Natural killer cell (primary cell): ENCODE data around the gene CEP170. TPM values are rescaled to one million over a fixed set of nuclear protein-coding genes. Genes with fewer than 3 reads are reported as not detected.

Experiments
- ATAC-seq, 3 donors: fragments of 150-1000 bp in 2 of 3; fragments of 200-7000 bp in 1 of 3; cut with Tn5 transposase; 1 replicate in 1 of 3; 2 replicates in 2 of 3; pipeline ENCODE4 v1.10.0; 2021; ENCODE audit warnings: mild to moderate bottlenecking in 2 of 3, moderate library complexity in 2 of 3
- DNase-seq, 2 donors: peaks; one replicate each; pipeline versions ENCODE4 v3.0.0 to v3.0.0-alpha.2; 2013 to 2021; ENCODE audit warnings: mixed read lengths in 1 of 2
- H3K27ac ChIP-seq: one replicate; pipeline ENCODE4 v1.5.1; 2013; ENCODE audit warnings: mild to moderate bottlenecking, low read length
- H3K27me3 ChIP-seq: one replicate; pipeline ENCODE4 v1.6.1; 2013; ENCODE audit warnings: low read length; ENCODE audit not compliant: control insufficient read depth, insufficient read depth
- H3K36me3 ChIP-seq: one replicate; pipeline ENCODE4 v1.6.1; 2013; ENCODE audit warnings: low read length; ENCODE audit not compliant: control insufficient read depth, insufficient read depth
- H3K4me1 ChIP-seq: one replicate; pipeline ENCODE4 v1.6.1; 2013; ENCODE audit warnings: low read length; ENCODE audit not compliant: control insufficient read depth, insufficient read depth
- H3K4me3 ChIP-seq: one replicate; pipeline ENCODE4 v1.5.1; 2013; ENCODE audit warnings: low read length
- H3K9me3 ChIP-seq: one replicate; pipeline ENCODE4 v1.6.1; 2013; ENCODE audit warnings: low read length; ENCODE audit not compliant: control insufficient read depth, insufficient read depth
- H3K27ac Mint-ChIP-seq, 2 donors: one replicate each; pipeline ENCODE4 v1.8.0; 2022; ENCODE audit warnings: mild to moderate bottlenecking in 2 of 2, mixed read lengths in 2 of 2, moderate library complexity in 1 of 2
- H3K27me3 Mint-ChIP-seq, 2 donors: one replicate each; pipeline ENCODE4 v1.8.0; 2022; ENCODE audit warnings: low read depth in 2 of 2, mixed read lengths in 2 of 2
- H3K36me3 Mint-ChIP-seq: one replicate; pipeline ENCODE4 v1.8.0; 2022; ENCODE audit warnings: mixed read lengths
- H3K4me1 Mint-ChIP-seq, 2 donors: one replicate each; pipeline ENCODE4 v1.8.0; 2022; ENCODE audit warnings: mixed read lengths in 2 of 2
- H3K4me3 Mint-ChIP-seq: one replicate; pipeline ENCODE4 v1.8.0; 2022; ENCODE audit warnings: mild to moderate bottlenecking, moderate library complexity, mixed read lengths
- H3K9me3 Mint-ChIP-seq, 2 donors: one replicate each; pipeline ENCODE4 v1.8.0; 2022; ENCODE audit warnings: mixed read lengths in 2 of 2
- WGBS: methylation state at CpG from one replicate; pipeline ENCODE4 v1.1.7; 2013; ENCODE audit warnings: missing lambda C conversion rate; ENCODE audit not compliant: insufficient coverage; 5-methylcytosine and 5-hydroxymethylcytosine counted together
- intact Hi-C: fragments of 100-400 bp; cut with micrococcal nuclease; formaldehyde crosslinking; loops from one replicate; pipeline ENCODE4 v1.14.2; 2022
- total RNA-seq, 4 donors: library from RNA; stranded (reverse); fragments of 120-200 nt in 1 of 4; gene quantifications; one replicate each; pipeline versions ENCODE4 v1.2.3 to v1.2.4, GENCODE V29; 2013 to 2022
- TF ChIP-seq, protein P1 (sequence below): fragments of 200-600 bp; IDR thresholded peaks from one replicate; pipeline ENCODE4 v1.8.0; 2022; ENCODE audit warnings: antibody characterized with exemption

Gene CEP170
- total RNA-seq, 3 donors from 2014 or later (not counting 1 experiment from before 2014, with no cell fraction given) = 13.5 to 22.7 (median 19.1) TPM

DNA sequence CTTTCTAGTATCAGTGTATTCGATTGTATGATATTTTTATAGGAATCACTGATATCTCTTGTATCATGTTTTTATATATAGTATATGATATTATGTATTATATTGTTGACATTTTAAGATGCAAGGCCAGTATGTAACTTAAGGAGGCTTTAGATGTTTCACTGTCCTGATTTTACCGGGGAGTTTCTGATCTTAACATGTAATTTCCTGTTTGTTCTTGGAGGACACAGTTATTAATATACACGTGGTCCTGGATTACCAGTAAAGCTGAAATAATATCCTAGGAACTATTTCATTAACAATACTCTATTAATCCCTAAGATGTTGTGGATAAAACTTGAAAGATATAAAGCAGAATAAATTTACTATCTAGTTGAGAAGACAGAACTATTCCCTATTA lies 20.2 kb upstream of the CEP170 start:
- ATAC-seq = no peak
- no peaks in the 10 kb centered on the region for H3K36me3 Mint-ChIP-seq
- H3K36me3 ChIP-seq = peaks cover 14% of the 10 kb centered on the region
- no peak overlapping the region for H3K27ac ChIP-seq
- H3K27me3 Mint-ChIP-seq = no peaks in the 10 kb centered on the region
- no peak overlapping the region for H3K4me3 Mint-ChIP-seq
- 100% methylated on average over 1 of the region's 3 CpGs for WGBS
- intact Hi-C loops = no loop called here
- no peak for DNase-seq
- H3K27me3 ChIP-seq = no peaks in the 10 kb centered on the region
- H3K4me1 Mint-ChIP-seq = no peaks in the 10 kb centered on the region
- H3K9me3 ChIP-seq = no peaks in the 10 kb centered on the region
- no peaks in the 10 kb centered on the region for H3K9me3 Mint-ChIP-seq
- H3K27ac Mint-ChIP-seq = no peak overlapping the region
- no peak overlapping the region for H3K4me3 ChIP-seq
- TF ChIP-seq, protein P1, sequence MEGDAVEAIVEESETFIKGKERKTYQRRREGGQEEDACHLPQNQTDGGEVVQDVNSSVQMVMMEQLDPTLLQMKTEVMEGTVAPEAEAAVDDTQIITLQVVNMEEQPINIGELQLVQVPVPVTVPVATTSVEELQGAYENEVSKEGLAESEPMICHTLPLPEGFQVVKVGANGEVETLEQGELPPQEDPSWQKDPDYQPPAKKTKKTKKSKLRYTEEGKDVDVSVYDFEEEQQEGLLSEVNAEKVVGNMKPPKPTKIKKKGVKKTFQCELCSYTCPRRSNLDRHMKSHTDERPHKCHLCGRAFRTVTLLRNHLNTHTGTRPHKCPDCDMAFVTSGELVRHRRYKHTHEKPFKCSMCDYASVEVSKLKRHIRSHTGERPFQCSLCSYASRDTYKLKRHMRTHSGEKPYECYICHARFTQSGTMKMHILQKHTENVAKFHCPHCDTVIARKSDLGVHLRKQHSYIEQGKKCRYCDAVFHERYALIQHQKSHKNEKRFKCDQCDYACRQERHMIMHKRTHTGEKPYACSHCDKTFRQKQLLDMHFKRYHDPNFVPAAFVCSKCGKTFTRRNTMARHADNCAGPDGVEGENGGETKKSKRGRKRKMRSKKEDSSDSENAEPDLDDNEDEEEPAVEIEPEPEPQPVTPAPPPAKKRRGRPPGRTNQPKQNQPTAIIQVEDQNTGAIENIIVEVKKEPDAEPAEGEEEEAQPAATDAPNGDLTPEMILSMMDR = no peak
- no peaks in the 10 kb centered on the region for H3K4me1 ChIP-seq

DNA sequence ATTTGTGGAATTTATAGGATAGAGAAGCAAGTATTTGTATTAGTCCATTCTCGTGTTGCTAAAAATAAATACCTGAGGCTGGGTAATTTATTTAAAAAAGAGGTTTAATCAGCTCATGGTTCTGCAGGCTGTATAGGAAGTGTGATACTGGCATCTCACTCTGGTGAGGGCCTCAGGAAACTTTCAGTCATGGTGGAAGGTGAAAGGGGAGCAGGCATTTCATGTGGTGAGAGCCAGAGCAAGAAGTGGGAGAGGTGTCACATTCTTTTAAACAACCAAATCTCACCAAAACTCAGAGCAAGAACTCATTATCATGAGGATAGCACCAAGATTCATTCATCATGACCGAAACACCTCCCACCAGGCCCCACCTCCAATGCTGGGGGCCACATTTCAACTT lies 18.9 kb upstream of the CEP170 start:
- WGBS = 100% methylated on average over 2 of the region's 2 CpGs
- TF ChIP-seq, protein P1 = no peak
- Histone ChIP-seq H3K36me3 (peaks cover 14% of the 10 kb centered on the region), H3K27me3 (no peaks in the 10 kb centered on the region), H3K9me3 (no peaks in the 10 kb centered on the region), H3K4me1 (peaks cover 6% of the 10 kb centered on the region), H3K4me3 (no peak overlapping the region), H3K27ac (no peak overlapping the region)
- Mint-ChIP-seq H3K9me3 (no peaks in the 10 kb centered on the region), H3K36me3 (no peaks in the 10 kb centered on the region), H3K4me3 (no peak overlapping the region), H3K27me3 (no peaks in the 10 kb centered on the region), H3K27ac (no peak overlapping the region), H3K4me1 (peaks cover 3% of the 10 kb centered on the region in 2 donors)
- DNase-seq (no peak), ATAC-seq (no peak)
- intact Hi-C loops = no loop called here

DNA sequence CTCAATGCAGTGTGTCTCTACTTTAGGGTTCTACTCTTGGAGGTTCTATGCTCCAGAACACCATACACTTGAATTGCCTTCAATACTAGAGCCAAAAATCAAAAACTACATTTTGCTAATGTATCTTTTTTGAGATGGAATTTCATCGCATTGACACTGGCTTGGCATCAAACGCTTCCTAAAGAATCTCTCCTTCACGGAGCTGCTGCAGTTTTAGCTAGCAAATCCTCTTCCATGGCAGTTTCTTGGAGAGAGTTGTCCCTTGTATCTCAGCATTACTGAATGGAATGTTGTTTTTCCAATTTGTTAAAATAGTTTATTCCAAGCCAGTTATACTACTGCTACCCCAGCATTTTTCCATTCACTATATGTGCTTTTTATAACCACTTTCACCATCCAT lies 18.4 kb upstream of the CEP170 start:
- no peaks in the 10 kb centered on the region for H3K36me3 Mint-ChIP-seq
- intact Hi-C loops = no loop called here

DNA sequence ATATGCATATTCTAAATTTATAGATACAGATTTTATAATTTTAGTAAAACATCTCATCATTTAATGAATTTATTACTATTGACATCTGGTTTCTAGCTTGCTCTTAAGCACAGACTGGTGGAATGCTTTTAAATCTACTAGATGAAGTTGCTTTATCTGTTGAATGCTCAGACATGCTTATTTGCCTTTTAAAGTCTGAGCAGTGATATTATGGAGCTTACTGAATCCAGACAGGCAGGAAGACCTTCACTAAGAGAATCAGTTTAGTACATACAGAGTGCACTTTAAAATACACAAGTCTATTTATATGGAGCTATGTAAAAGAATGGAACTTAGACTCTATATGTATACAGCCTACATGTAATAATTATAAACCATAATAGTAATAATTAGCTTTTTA lies 17.3 kb upstream of the CEP170 start:
- intact Hi-C loops = no loop called here
- ATAC-seq (no peak), DNase-seq (no peak)
- Mint-ChIP-seq H3K27ac (no peak overlapping the region), H3K27me3 (no peaks in the 10 kb centered on the region), H3K36me3 (no peaks in the 10 kb centered on the region), H3K4me3 (no peak overlapping the region), H3K9me3 (no peaks in the 10 kb centered on the region), H3K4me1 (peaks cover 6% of the 10 kb centered on the region in 2 donors)
- no peak overlapping the region for H3K4me3 ChIP-seq
- H3K4me1 ChIP-seq = peaks cover 9% of the 10 kb centered on the region
- no peaks in the 10 kb centered on the region for H3K27me3 ChIP-seq
- no peak overlapping the region for H3K27ac ChIP-seq
- no peaks in the 10 kb centered on the region for H3K9me3 ChIP-seq
- H3K36me3 ChIP-seq = peaks cover 14% of the 10 kb centered on the region
- TF ChIP-seq, protein P1 = no peak

More for the DNA sequence above, 18.4 kb upstream of the CEP170 start:
- TF ChIP-seq, protein P1 = no peak
- Histone ChIP-seq H3K4me1 (peaks cover 9% of the 10 kb centered on the region), H3K27ac (no peak overlapping the region), H3K36me3 (peaks cover 14% of the 10 kb centered on the region), H3K9me3 (no peaks in the 10 kb centered on the region), H3K4me3 (no peak overlapping the region), H3K27me3 (no peaks in the 10 kb centered on the region)
- Mint-ChIP-seq H3K9me3 (no peaks in the 10 kb centered on the region), H3K4me3 (no peak overlapping the region), H3K4me1 (peaks cover 6% of the 10 kb centered on the region in 2 donors), H3K27ac (no peak overlapping the region), H3K27me3 (no peaks in the 10 kb centered on the region)
- ATAC-seq (no peak), DNase-seq (no peak)
- 100% methylated on average over 3 of the region's 3 CpGs for WGBS
